ENCODE data around the gene SGTA.

The SGTA gene

DNA sequence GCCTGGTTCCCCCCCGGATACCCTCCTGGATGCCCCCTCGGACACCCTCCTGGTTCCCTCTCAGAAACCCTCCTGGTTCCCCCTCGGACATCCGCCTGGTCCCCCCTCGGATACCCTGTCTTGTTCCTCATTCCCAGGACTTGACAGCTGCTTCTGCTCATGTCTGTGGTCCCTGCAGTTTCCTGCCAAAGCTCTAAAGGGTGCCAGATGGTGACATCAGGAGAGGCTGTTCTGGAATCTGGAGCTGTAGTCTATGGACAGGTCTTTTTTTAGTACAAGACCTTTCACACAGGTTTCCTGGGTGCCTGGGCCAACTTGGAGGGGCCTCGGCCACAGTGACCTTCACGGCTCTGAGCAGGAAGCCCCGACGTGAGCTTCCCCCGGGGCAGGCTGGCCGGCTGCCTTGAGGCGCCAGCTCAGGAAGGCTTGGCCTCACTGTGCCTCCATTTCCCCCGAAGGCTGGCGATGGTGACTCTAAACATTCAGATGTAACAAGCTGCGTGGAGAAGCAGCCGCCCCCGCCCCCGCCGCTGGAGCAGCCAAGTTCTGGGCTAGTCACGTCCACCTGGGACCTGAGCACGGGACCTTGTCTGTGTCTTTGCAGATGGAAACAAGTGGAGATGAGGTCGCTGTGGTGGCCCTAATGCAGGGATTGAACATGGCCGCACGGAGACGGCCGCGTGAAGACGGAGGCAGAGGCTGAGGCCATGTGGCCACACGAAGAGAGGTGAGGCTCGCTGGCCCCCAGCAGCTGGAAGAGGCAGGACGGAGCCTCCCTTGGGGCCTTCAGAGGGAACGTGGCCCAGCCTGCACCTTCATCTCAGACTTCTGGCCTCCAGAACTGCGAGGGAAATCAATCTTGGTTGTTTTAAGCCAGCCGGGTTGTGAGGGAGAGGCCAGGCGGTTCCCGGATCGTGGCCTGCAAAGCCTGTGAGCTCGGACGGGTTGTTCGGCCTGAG is 12.7 kb downstream of the SGTA start:
- H3K27me3 ChIP-seq (replicated peaks; ENCODE audit: insufficient read depth, low read length), result no peaks in the 10 kb centered on the region
- H3K4me2 ChIP-seq (ENCODE audit: low read depth, low read length), result no peak overlapping the region
- DNase-seq, result no peak
- no peaks in the 10 kb centered on the region for H3F3A ChIP-seq (ENCODE audit: insufficient read depth, low read length)
- H3K9me3 ChIP-seq (replicated peaks; ENCODE audit: insufficient read depth, low read length), result no peaks in the 10 kb centered on the region
- H4K20me1 ChIP-seq (ENCODE audit: insufficient read depth, low read length), result peaks cover 31% of the 10 kb centered on the region
- no peaks in the 10 kb centered on the region for H3K4me1 ChIP-seq (ENCODE audit: low read length)
- H3K36me3 ChIP-seq (replicated peaks; ENCODE audit: insufficient read depth, low read length), result peaks cover 10% of the 10 kb centered on the region
- no peak overlapping the region for H2AFZ ChIP-seq (ENCODE audit: low read length)
- no peak overlapping the region for H3K9ac ChIP-seq (ENCODE audit: low read length)
- H3K27ac ChIP-seq (ENCODE audit: low read length), result no peak overlapping the region
- H3K79me2 ChIP-seq (ENCODE audit: low read length), result peaks cover 68% of the 10 kb centered on the region
- H3K4me3 ChIP-seq (ENCODE audit: low read length), result no peak overlapping the region
- TF ChIP-seq EZH2phosphoT487 (IDR thresholded peaks at IDR 0.05; ENCODE audit: low read length) (no peak), EZH2 (optimal IDR thresholded peaks at IDR 0.05; ENCODE audit: low read depth, low read length) (no peak)
- TF ChIP-seq, protein P1, sequence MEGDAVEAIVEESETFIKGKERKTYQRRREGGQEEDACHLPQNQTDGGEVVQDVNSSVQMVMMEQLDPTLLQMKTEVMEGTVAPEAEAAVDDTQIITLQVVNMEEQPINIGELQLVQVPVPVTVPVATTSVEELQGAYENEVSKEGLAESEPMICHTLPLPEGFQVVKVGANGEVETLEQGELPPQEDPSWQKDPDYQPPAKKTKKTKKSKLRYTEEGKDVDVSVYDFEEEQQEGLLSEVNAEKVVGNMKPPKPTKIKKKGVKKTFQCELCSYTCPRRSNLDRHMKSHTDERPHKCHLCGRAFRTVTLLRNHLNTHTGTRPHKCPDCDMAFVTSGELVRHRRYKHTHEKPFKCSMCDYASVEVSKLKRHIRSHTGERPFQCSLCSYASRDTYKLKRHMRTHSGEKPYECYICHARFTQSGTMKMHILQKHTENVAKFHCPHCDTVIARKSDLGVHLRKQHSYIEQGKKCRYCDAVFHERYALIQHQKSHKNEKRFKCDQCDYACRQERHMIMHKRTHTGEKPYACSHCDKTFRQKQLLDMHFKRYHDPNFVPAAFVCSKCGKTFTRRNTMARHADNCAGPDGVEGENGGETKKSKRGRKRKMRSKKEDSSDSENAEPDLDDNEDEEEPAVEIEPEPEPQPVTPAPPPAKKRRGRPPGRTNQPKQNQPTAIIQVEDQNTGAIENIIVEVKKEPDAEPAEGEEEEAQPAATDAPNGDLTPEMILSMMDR (IDR thresholded peaks at IDR 0.05; ENCODE audit: low read length), result no peak
- H3K9me2 ChIP-seq (replicated peaks; ENCODE audit: insufficient read depth, low read length), result no peaks in the 10 kb centered on the region

DNA sequence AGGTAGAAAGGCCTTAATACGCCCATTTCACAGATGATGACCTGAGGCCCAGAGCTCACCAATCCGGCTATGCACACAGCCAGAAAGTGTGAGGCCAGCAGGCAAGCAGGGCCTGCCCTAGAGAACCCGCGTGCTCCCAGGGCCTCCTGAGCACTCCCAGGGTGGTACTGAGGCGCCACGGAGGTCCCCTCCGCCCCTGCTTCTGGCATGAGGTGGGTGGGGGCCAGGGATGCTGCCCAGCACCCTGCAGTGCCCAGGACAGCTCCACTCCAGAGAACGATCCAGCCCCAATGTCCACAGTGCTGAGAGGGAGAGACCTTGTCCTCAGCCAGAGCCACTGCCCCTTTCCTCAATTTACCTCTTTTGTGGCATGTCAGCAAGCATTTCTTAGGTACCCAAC is 13.9 kb downstream of the SGTA start:
- DNase-seq, result no peak
- no peak overlapping the region for H2AFZ ChIP-seq (ENCODE audit: low read length)
- no peak overlapping the region for H3K4me2 ChIP-seq (ENCODE audit: low read depth, low read length)
- H4K20me1 ChIP-seq (ENCODE audit: insufficient read depth, low read length), result peaks cover 21% of the 10 kb centered on the region
- H3K4me3 ChIP-seq (ENCODE audit: low read length), result no peak overlapping the region
- H3F3A ChIP-seq (ENCODE audit: insufficient read depth, low read length), result no peaks in the 10 kb centered on the region
- H3K27me3 ChIP-seq (replicated peaks; ENCODE audit: insufficient read depth, low read length), result no peaks in the 10 kb centered on the region
- H3K36me3 ChIP-seq (replicated peaks; ENCODE audit: insufficient read depth, low read length), result peaks cover 10% of the 10 kb centered on the region
- no peaks in the 10 kb centered on the region for H3K9me2 ChIP-seq (replicated peaks; ENCODE audit: insufficient read depth, low read length)
- H3K4me1 ChIP-seq (ENCODE audit: low read length), result no peaks in the 10 kb centered on the region
- H3K79me2 ChIP-seq (ENCODE audit: low read length), result peaks cover 57% of the 10 kb centered on the region
- H3K27ac ChIP-seq (ENCODE audit: low read length), result no peak overlapping the region
- no peaks in the 10 kb centered on the region for H3K9me3 ChIP-seq (replicated peaks; ENCODE audit: insufficient read depth, low read length)
- TF ChIP-seq EZH2phosphoT487 (IDR thresholded peaks at IDR 0.05; ENCODE audit: low read length) (no peak), EZH2 (optimal IDR thresholded peaks at IDR 0.05; ENCODE audit: low read depth, low read length) (no peak)
- TF ChIP-seq, protein P1 (IDR thresholded peaks at IDR 0.05; ENCODE audit: low read length), result no peak
- no peak overlapping the region for H3K9ac ChIP-seq (ENCODE audit: low read length)

DNA sequence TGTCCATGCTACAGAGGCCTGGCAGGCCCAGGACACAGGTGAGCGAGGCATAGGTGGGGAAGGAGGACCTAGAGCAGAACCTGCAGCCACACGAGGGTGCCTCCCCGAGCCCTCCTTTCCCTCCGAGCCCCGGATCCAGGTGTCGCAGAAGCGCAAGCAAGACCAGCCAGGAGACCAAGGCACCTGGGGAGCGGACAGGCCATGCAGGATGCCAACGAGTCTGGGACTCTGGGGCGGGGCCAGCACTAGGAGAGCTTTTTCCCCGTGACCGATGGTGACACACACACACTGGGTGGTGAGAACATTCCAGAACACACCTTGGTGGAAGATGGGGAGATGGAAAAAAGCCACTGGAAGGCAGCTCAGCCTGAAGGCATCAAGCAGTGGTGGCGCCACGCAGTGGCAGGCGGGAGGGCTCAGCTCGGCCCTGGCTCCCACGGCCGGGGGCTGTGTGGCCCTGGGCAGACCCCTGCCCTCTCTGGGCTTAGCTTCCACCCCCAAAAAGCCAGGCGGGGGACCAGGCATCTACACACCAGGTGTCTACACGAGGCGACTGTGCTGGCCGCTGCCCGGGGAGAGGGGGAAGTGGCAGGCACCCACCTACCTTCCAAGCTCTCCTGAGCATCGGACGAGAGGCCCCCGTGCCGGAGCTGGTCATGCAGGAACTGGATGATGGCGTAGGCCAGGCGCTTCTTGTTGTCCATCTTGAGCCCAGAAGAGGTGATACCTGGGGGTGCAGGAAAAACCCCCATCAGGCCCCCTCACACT is 14.5 kb downstream of the SGTA start:
- no peaks in the 10 kb centered on the region for H3K27me3 ChIP-seq (replicated peaks; ENCODE audit: insufficient read depth, low read length)
- no peak for TF ChIP-seq EZH2phosphoT487 (IDR thresholded peaks at IDR 0.05; ENCODE audit: low read length)
- TF ChIP-seq, protein P1 (IDR thresholded peaks at IDR 0.05; ENCODE audit: low read length), result no peak
- TF ChIP-seq EZH2 (optimal IDR thresholded peaks at IDR 0.05; ENCODE audit: low read depth, low read length), result no peak
- no peaks in the 10 kb centered on the region for H3F3A ChIP-seq (ENCODE audit: insufficient read depth, low read length)
- H3K9ac ChIP-seq (ENCODE audit: low read length), result no peak overlapping the region
- H2AFZ ChIP-seq (ENCODE audit: low read length), result no peak overlapping the region
- peaks cover 18% of the 10 kb centered on the region for H4K20me1 ChIP-seq (ENCODE audit: insufficient read depth, low read length)
- no peak for DNase-seq
- H3K9me2 ChIP-seq (replicated peaks; ENCODE audit: insufficient read depth, low read length), result no peaks in the 10 kb centered on the region
- no peak overlapping the region for H3K4me2 ChIP-seq (ENCODE audit: low read depth, low read length)
- H3K9me3 ChIP-seq (replicated peaks; ENCODE audit: insufficient read depth, low read length), result no peaks in the 10 kb centered on the region
- peaks cover 10% of the 10 kb centered on the region for H3K36me3 ChIP-seq (replicated peaks; ENCODE audit: insufficient read depth, low read length)
- no peak overlapping the region for H3K4me3 ChIP-seq (ENCODE audit: low read length)
- H3K4me1 ChIP-seq (ENCODE audit: low read length), result no peaks in the 10 kb centered on the region
- no peak overlapping the region for H3K27ac ChIP-seq (ENCODE audit: low read length)
- peaks cover 54% of the 10 kb centered on the region for H3K79me2 ChIP-seq (ENCODE audit: low read length)
